Measurements from ENCODE around the gene CCNJL.
"Not testable (repeated sequence)": the region's sequence is repeated elsewhere in the genome, so short reads cannot be mapped to it uniquely, and the experiment has no call there.

Gene CCNJL, protein sequence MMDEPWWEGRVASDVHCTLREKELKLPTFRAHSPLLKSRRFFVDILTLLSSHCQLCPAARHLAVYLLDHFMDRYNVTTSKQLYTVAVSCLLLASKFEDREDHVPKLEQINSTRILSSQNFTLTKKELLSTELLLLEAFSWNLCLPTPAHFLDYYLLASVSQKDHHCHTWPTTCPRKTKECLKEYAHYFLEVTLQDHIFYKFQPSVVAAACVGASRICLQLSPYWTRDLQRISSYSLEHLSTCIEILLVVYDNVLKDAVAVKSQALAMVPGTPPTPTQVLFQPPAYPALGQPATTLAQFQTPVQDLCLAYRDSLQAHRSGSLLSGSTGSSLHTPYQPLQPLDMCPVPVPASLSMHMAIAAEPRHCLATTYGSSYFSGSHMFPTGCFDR

DNA sequence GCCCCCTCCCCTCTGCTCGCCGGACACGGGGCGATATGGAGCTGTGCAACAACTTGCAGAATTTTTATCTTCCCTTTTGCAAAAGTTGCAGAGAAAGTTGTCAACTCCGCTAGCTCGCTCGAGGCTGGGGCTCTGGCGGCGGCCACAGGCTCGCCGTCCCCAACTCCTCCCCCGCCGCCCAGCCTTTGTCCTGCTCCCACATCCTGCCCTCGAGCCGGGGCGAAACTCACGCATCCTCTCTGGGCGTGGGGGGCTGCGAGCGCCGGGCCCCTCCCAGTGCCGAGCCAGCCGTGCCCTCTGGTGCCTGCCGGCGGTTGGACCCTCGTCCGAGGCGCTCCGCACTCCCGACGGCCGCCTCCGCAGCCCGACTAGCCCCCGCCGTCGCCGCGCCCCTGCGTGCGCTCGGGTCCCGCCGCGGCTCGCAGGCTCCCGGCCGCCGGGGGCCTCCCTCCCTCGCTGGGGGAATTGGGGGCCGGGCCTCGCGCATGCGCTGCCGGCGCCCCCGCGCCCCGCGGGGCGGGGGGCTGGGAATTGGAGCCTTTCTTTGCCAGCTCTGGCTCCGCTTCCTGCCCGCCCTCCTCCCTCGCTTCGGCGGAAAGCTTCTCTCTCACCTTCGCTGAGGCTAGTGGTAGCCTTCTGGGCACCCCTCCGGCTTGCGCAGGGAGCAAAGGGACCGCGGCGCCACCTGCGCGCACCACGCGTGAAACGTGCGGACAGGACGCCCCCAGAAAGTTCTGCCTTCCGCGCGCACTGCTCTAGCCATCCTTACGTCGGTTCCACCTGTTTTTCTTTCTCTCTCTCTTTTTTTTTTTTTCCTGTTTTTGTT lies at the start of gene CCNJL:
CCNJL (minus strand) TSS at position 431 of the 826 bp plus-strand sequence. CDS start 641 bp downstream, outside the sequence.
- no peak for DNase-seq (ENCODE audit: low read depth)

DNA sequence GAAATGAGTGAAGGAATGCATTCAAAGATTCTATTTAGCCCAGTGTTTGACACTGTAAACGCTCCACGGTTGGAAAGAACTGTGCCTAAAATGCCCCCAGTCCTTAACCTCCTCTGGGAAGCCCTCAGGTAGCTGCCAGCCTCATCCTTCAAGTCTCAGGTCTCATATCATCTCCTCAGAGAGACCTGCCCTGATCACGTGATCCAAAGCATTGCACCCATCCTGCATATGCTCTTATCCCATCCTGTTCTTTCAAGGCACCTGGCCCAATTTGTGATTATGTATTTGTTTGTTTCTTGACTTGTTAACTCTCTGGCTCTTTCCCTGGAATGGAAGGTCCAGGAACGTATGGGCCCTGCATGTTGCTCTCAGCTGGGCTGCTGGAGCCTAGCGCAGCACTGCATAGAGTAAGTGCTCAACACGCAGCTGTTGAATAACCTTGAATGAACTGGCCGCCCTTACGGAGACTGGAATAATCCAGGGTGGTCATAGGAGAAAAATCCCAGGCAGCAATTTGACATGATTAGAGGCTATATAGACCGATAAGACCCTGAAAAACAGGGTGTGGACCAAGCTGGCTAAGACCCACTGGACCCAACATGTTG lies 49.4 kb upstream of the CCNJL start:
- DNase-seq (ENCODE audit: low read depth): no peak

DNA sequence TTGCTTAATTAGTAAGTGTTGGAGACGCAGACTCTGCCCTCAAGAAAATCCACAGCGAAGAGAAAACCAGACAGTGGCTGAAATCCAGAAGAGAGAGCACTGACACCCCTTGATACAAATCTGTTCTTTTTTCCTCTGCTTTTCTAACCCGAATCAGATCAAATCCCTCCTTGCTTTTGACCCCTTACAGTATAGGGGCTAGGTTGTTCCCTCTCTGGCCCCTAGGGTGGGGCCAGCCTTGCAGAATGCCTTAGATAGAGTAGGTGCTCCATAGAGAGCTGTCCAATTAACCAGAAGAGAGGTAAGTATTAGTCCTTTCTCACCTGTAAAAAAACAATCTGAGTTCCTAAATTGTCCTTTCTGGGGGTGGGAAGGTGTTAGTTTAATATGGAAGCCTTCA lies 47.9 kb upstream of the CCNJL start:
- no peak for DNase-seq (ENCODE audit: low read depth)

DNA sequence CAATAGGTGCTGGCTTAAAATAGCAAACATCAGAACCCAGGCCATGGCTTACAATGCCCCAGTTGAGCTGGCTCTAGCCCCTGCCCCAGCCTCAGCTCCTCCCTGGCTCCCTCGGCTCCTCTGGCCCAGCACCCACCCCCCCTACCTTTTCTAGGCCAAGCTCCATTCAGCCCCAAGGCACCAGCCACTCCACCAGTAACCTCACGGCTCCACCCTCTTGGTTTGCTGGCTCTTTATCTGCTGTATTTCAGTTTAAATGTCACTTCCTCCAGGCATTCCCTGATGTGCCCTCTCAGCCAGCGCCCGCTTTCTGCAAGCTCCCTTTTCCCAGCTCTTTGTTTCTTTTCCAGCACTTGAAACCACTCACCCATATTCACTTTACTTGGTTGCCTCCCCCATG lies 47.5 kb upstream of the CCNJL start:
- DNase-seq (ENCODE audit: low read depth): no peak

DNA sequence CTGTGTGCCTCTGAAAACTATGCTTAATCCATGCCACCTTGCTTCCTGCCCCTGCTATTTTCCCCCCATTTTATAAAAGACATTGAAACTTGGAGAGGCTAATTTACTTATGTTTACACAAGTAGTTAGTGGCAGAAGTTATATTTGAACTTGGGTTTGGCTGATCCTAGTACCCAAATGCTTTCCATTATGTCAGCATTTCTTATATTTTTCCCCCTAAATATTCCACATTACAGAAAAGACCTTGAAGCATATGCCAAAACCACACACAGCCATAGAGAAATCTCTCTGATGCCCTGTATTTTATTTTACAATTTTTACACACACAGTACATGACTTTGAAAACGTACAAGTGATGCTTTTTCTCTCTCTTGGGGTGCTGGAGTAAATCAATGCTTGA lies 46.9 kb upstream of the CCNJL start:
- no peak for DNase-seq (ENCODE audit: low read depth)

DNA sequence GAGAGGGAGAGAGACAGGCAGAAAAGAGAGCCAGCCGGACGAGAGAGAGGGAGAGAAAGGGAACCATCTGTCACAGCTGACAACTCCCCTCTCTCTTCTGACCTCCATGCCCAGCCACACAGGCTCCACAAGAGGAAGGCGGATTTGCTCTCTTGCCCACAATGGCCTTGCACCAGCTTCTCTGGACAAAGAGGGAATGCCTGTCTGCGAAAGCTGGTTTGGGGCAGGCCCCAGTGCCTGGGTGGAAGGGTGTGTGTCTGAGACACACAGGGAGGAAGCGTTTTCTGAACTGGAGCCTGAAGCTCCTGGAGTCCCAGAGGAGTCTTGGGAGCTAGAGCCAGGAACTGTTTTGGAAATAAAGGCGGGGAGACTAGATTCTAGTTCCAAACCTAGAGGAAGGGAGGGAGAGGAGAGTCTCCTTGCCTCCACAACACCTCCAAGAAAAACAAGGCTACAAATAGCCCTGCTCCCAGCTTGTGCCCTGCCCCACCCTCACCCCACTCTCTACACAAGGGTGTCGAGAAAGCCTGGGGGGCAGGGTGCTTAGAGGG lies 45.6 kb upstream of the CCNJL start:
- no peak for DNase-seq (ENCODE audit: low read depth)

DNA sequence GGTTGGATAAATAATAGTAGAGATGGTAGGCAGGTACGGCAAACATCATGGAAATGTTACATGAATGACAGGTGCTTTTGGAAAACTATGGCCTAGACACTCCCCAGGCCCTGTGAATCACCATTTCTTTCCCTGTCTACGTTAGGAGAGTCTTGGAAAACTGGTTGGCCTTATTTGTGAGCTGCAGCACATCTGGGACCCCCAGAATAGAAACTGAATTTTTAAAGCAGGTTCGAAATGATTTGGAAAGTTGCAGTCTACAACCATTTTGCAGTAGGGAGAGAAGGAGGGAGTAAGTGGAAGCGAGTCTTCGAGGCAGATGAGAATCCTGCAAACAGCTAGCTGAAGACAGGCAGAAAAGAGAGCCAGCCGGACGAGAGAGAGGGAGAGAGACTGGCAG lies 45.0 kb upstream of the CCNJL start:
- DNase-seq (ENCODE audit: low read depth): no peak

DNA sequence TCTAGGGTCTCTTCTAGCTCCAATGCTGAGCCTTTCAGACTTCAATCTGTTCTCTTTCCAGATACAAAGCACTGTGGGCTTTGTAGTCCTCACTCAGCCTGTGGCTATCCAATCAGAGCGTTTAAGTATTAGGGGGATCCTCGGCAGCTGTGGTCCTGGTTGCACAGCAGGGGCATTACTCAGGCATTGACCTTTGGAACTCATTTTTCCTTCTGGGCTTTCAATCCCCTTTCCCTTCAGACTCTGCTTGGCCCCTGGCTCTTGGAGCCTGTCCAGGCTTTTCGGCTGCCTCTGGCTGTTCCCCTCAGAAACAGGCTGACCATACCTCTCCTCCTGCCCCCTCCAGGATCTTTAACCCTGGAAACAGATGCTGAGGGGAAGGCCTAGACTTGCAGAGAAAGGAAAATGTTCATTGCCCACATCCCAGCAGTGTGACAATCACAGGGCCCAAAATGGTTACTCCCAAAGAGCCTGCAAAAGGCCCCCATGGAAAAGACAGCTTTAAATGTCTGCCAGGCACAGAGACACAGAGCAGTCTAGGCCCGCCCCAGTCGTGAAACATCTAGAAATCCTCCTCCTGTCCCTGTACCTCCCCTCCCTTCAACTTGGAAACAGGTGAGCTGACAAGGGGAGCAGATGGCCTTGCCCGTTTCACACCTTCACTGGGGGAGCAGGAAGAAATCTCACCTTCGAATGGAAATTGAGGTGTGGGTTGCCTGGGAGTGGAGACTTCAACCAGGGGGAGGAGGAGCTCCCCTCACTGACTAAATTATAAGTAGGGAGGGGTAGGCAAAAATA lies 44.4 kb upstream of the CCNJL start:
- no peak for DNase-seq (ENCODE audit: low read depth)

DNA sequence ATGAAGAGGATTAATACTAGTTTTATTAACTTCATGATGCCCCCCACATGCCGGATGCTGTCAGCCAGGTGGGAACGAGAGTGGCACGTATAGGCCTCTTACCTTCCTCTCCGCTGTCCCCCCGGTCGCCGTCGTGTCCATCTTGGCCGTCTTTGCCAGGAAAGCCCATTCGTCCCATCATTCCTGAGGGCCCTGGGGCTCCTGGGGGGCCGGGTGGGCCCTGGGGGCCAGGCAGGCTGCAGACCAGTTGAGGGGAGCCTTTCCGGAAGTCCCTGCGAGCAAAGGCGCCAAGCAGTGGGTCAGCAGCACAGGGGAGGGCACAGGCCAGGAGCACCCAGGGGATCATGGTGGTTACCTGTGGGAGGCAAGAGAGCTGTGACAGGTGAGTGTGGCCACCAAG lies 42.3 kb upstream of the CCNJL start:
- DNase-seq (ENCODE audit: low read depth): no peak

DNA sequence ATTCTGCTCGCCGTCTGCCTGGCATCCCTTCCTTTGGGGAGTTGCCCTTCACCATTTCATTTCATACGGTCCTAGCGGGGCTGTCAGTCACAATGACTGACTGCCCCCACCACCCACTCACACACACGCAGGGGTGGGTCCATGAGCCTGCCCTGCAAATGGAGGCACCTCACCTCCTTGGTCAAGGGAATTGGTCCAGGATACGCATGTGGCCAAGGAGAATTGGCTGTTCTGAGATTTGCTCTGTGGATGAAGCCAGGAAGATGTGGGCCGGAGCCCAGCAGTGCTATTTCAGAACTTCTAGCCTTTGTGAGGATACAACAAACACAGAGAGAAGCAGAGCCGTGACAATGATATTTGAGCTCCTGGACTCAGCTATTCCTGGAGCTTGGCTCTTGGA lies 41.0 kb upstream of the CCNJL start:
- DNase-seq (ENCODE audit: low read depth): no peak

DNA sequence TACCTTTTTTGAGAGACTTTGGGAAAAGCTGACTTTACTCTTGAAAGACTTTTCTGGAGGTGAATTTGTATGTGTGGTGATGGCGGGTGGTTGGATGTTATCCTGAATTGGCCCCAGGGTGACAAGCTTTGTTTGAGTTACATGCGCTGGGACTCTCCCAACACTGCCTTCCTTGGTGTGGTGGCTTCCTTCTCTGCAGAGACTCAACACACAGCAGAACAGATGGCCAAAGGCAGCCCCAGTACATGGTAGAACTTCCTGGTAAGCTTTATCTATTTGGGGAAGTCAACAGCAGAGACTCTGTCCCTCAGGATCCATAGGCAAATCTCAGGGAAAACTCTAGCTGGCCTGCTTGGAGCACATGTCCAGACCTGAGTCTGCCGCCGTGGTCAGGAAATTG lies 39.9 kb upstream of the CCNJL start:
- DNase-seq (ENCODE audit: low read depth): no peak

DNA sequence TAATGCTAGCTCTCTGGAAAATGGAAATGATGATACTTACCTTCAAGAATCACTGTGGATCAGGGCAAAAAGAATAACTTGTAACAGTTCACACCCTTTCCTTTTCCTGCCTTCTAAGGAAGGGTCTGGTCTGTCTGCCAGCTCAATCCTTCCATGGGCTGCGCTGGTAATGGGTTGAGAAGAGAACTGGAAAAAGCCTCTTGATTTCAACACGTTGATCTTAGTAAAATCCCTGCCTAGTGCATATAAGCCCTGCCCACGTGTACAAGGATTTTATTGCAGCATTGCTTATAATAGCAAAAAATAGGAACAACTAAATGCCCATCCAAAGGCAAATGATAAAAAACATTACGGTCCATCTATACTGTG lies 37.6 kb upstream of the CCNJL start:
- no peak for DNase-seq (ENCODE audit: low read depth)

DNA sequence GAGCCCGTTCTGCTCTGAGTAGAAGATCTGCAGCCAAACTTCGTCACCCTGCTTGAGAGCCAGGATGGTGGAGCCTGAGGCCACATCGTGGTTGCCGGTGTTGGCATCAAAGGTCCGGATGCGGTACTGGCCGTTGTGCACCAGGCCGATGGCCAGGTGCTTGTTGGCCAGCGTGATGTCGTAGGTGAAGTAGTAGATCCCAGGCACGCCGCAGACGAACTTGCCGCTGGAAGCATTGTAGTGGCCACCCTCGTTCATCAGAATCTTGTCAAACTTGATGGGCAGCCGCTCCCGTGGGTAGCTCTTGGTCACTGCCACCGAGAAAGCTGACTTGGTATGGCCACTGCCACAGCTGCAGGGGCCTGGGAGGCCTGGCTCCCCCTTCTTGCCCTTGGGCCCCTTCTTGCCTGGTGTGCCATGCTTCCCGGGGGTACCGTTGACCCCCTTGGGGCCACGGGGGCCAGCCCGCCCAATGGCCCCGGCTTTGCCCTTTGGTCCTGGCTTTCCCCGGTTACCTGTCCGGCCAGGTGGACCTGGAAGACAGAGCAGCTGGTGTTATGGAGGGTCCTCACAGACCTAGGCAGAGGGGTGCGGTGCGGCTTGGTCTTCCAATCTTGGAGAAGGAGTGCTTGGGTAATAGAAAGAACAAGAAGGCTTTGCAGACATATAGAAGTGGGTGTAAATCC lies 37.0 kb upstream of the CCNJL start:
- no peak for DNase-seq (ENCODE audit: low read depth)

DNA sequence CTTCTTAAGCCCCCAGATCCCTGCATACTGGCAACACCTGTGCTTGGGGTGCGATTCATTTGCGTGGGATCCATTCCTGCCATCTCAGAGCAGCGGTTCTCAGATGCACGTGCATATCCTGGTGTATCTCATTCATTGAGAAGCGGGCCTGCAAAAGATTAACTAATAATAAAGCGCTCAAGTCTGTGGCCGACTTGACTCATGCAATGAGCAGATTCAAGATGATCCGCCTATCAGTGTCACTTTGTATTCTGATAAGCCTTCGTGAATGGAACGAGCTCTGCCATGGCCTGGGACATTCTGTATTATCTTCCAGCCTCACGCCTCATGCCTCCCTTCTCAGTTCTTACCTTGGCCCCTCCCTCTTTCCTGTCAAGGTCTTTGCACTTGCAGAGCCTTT lies 35.7 kb upstream of the CCNJL start:
- DNase-seq (ENCODE audit: low read depth): no peak

DNA sequence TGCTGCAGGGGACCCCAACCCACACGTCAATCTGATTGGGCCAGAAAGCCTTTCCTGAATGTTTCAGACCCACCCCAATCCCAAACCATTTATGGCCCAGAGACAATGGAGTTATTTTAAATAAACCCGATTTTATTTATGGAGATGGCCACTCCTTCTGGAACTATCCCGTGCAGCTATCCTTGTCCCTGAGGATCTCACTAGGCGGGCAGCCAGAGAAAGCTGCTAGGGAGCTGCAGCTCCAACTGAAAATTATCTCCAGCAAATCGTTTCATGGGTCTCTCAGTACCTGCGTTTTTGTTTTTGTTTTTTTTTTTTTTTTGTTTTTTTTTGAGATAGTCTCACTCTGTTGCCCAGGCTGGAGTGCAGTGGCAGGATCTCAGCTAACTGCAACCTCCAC lies 35.1 kb upstream of the CCNJL start:
- DNase-seq (ENCODE audit: low read depth): no peak

DNA sequence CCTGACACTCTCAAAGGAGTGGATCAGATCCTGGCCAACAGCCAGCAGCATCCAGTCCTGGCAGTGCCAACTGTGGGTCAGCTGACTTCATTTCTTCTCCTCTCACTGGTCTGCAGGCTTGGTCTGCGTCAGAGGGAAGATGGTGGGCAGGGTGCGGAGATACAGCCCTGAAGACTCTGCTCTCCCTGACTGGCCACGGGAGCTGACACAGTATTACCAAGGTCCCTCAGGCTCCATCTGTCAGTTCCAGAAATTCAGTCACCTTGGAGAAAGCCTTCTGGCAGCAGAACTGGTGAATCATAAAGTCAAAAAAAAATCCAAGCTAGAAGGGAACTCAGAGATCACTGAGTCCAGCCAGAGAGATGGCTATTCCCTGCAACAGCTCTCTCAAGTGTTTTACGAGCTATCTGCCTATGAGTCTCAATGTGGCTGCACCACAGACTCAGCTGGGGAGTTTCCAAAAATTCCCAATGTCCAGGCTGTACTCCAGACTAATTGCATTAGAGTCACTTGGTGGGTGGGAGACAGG lies 30.1 kb upstream of the CCNJL start:
- DNase-seq (ENCODE audit: low read depth): peak; percentile 42

DNA sequence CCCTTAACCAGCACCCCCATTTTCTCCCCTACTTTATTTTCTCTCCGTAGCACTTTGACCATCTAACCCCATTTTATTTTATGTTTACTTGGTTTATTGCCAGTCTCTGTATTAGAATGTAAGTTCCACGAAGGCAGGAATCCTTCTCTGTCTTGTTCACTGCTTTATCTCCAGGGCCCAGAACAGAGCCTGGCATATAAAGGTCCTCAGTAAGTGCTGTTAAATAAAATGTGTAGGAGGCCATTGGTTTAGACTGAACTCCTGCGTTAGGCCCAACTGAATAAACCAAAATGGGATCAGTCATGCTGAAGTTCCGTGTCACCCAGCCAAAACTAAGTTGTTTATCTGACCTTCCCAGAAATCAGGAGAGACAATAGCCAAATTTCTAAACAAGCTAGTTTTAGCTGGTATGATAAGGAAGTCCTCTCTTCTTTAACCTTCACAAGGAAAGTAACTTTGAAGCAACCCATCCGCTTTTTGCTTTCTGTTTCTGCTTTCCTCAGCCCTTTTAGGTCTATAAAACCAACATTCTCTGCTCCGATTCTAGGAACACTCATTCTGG lies 29.0 kb upstream of the CCNJL start:
- DNase-seq (ENCODE audit: low read depth): no peak

DNA sequence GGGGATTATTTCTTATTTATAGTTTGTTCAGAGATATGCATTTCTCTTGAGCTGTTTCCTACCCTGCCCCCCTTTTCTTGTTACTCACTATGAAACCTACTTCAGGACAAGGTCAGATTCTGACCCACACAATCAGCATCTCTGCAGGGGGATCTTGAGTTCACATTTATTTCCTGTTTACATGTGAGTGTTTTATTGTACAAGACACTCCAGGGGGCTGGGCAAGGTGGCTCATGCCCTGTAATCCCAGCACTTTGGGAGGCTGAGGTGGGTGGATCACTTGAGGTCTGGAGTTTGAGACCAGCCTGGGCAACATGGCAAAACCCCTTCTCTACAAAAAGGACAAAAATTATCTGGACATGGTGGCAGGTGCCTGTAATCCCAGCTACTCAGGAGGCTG lies 28.1 kb upstream of the CCNJL start:
- not testable (repeated sequence) for DNase-seq (ENCODE audit: low read depth)

DNA sequence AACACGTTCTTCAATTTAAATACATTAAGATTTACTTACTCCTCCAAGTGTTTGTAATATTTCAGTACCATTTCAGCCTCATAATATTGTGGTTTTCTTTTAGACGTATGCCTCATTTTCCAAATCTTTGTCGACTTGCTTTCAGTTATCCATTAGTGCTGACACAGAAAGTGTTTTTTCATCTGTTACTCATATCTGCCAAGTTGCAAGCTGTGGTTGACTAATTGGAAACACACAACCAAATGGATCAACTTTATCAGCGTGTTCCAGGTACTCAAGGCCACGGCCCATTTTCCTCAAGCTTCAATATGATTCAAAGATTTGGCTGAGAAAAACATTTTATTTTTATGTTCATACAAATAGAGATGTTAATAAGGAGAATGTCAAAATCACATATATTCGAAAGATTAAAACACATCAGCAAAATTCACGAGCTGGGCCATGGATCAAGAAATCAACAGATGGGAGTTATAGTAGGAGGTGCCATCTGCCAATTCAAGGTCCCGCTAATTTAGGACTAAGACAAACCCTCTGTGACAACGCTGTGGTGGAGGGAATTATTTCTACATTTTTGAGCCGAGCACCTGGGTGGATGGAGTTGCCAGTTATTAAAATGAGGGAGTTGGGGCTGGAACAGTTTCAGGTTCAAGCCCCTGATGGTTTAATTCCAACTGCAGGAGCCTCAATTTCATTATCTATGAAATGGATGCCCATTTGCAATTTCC lies 27.2 kb upstream of the CCNJL start:
- DNase-seq (ENCODE audit: low read depth): no peak

DNA sequence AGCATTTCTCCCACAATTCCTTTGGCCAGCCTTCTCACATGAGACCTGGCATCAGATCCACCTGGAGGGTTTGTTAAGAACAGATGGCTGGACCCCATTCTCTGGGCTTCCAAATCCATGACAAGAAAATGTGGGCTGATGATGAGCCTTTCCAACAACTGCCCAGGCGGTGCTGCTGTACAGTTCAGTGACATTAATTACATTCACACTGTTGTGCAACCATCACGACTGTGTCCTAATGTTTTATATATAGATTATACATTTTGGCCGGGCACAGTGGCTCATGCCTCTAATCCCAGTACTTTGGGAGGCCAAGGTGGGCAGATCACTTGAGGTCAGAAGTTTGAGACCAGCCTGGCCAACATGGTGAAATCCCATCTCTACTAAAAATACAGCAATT lies 22.4 kb upstream of the CCNJL start:
- DNase-seq (ENCODE audit: low read depth): not testable (repeated sequence)

Measured in GM04503 (cell line).